Dermis lymphatic vessel endothelial cell (primary cell): ENCODE measurements around the gene JUND. TPM values are rescaled to one million over a fixed set of nuclear protein-coding genes. Genes with fewer than 3 reads are reported as not detected.

Experiments used
- total RNA-seq: library from RNA; depleted of rRNA; stranded (reverse); fragments of >200 nt; gene quantifications from 2 replicates; pipeline ENCODE4 v1.2.1, GENCODE V29; 2014

The JUND gene
- 58.0 and 102 TPM in 2 replicates for total RNA-seq

GRCh38 chr19:18281082-18282020, at the start of gene JUND:
JUND (minus strand) TSS chr19:18281622; CDS start chr19:18281484, 138 bp downstream.

GRCh38 chr19:18322759-18323460, 41.5 kb upstream of the JUND start, which contains the start of gene LSM4:
LSM4 (minus strand) TSS chr19:18323076; CDS start chr19:18323020, 56 bp downstream.

DNA sequence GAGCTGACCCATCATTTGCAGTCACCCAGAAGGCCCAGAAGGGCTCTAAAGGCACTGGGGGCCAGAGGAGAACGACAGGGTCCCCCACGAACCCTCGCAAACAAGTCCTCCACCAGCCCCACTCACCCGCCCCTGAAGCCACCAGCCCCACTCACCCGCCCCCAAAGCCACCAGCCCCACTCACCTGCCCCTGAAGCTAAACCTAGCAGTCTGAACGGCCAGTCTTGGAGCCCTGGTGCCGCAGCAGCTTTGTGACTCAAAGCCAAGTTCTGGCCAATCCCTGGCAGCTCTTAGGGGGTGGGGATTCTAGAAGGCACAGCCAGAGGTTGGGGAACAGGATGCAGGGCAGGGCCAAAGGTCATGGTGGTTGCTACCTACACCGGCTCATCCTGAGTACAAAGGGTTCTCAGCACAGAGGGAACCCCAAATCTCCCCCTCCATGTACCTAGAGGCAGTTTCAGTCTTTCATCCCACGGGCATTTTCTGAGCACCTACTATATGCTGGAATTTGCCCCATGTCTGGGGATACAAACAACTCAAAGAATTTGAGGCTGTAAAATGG, 7.1 kb downstream of the JUND start, which contains the start of gene IQCN:
Gene IQCN (minus strand): TSS at position 234 of the 562 bp plus-strand sequence. CDS start 4,974 bp downstream, outside the sequence.

Other genes with a start within 250 kb of the JUND start
- 0.26 and 0.33 TPM in 2 replicates for gene IL12RB1, start 194.7 kb downstream of the JUND start, total RNA-seq
- 0.98 and 1.9 TPM in 2 replicates for gene MAST3, start 183.8 kb downstream of the JUND start, total RNA-seq
- 2.1 and 2.5 TPM in 2 replicates for gene PIK3R2, start 128.5 kb downstream of the JUND start, total RNA-seq
- 4.5 and 9.5 TPM in 2 replicates for gene IFI30, start 107.8 kb downstream of the JUND start, total RNA-seq
- gene MPV17L2, start 88.4 kb downstream of the JUND start, total RNA-seq: 4.7 and 6.3 TPM in 2 replicates
- 0.34 and 0.76 TPM in 2 replicates for gene RAB3A, start 77.6 kb downstream of the JUND start, total RNA-seq
- gene PDE4C, start 55.2 kb downstream of the JUND start, total RNA-seq: 0.09 TPM in 1 of 2 replicates, not detected in the other
- gene IQCN, start 7.2 kb downstream of the JUND start, total RNA-seq: 0.09 and 0.22 TPM in 2 replicates
- 88.9 and 94.1 TPM in 2 replicates for gene LSM4, start 41.5 kb upstream of the JUND start, total RNA-seq
- 19.6 and 21.7 TPM in 2 replicates for gene PGPEP1, start 59.0 kb upstream of the JUND start, total RNA-seq
- 50.7 and 51.2 TPM in 2 replicates for gene GDF15, start 104.5 kb upstream of the JUND start, total RNA-seq
- not detected in 2 replicates for gene LRRC25, start 116.0 kb upstream of the JUND start, total RNA-seq
- gene SSBP4, start 137.8 kb upstream of the JUND start, total RNA-seq: 32.9 and 36.8 TPM in 2 replicates
- 45.5 and 46.1 TPM in 2 replicates for gene ISYNA1, start 156.5 kb upstream of the JUND start, total RNA-seq
- 10.5 and 11.3 TPM in 2 replicates for gene ELL, start 240.4 kb upstream of the JUND start, total RNA-seq